Measurements from ENCODE around the gene SH2D3A.

DNA sequence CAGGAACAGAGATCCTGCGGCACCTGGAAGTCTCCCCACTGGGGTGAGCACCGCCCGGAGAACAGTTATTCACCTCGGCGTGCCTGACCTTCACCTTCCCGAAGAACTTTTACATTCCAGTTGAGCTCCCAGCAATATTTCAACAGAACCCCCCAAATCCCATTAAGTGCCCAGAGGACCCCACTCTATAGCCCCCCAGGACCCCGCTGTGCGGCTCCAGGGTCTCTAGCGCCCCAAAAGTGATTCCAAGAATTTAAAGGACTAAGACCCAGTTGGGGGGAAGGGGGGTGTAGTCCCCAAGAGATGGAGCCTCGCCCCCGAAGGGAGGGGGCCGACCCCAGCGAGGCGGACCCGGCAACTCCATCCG, 30.3 kb downstream of the SH2D3A start:
- TF ChIP-seq, protein P1, sequence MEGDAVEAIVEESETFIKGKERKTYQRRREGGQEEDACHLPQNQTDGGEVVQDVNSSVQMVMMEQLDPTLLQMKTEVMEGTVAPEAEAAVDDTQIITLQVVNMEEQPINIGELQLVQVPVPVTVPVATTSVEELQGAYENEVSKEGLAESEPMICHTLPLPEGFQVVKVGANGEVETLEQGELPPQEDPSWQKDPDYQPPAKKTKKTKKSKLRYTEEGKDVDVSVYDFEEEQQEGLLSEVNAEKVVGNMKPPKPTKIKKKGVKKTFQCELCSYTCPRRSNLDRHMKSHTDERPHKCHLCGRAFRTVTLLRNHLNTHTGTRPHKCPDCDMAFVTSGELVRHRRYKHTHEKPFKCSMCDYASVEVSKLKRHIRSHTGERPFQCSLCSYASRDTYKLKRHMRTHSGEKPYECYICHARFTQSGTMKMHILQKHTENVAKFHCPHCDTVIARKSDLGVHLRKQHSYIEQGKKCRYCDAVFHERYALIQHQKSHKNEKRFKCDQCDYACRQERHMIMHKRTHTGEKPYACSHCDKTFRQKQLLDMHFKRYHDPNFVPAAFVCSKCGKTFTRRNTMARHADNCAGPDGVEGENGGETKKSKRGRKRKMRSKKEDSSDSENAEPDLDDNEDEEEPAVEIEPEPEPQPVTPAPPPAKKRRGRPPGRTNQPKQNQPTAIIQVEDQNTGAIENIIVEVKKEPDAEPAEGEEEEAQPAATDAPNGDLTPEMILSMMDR (IDR thresholded peaks at IDR 0.05), result no peak
- no peak for TF ChIP-seq TCF7 (CRISPR knock-in tag; IDR thresholded peaks at IDR 0.05; ENCODE audit: low read depth)
- TF ChIP-seq, protein P2, sequence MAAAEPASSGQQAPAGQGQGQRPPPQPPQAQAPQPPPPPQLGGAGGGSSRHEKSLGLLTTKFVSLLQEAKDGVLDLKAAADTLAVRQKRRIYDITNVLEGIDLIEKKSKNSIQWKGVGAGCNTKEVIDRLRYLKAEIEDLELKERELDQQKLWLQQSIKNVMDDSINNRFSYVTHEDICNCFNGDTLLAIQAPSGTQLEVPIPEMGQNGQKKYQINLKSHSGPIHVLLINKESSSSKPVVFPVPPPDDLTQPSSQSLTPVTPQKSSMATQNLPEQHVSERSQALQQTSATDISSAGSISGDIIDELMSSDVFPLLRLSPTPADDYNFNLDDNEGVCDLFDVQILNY (CRISPR knock-in tag; IDR thresholded peaks at IDR 0.05), result no peak
- no peak for TF ChIP-seq IRF1 (CRISPR knock-in tag; IDR thresholded peaks at IDR 0.05)
- no peak for TF ChIP-seq PREB (CRISPR knock-in tag; IDR thresholded peaks at IDR 0.05; ENCODE audit: borderline replicate concordance)
- TF ChIP-seq ESRRA (CRISPR knock-in tag; IDR thresholded peaks at IDR 0.05; ENCODE audit: borderline replicate concordance), result no peak
- TF ChIP-seq, protein P3, sequence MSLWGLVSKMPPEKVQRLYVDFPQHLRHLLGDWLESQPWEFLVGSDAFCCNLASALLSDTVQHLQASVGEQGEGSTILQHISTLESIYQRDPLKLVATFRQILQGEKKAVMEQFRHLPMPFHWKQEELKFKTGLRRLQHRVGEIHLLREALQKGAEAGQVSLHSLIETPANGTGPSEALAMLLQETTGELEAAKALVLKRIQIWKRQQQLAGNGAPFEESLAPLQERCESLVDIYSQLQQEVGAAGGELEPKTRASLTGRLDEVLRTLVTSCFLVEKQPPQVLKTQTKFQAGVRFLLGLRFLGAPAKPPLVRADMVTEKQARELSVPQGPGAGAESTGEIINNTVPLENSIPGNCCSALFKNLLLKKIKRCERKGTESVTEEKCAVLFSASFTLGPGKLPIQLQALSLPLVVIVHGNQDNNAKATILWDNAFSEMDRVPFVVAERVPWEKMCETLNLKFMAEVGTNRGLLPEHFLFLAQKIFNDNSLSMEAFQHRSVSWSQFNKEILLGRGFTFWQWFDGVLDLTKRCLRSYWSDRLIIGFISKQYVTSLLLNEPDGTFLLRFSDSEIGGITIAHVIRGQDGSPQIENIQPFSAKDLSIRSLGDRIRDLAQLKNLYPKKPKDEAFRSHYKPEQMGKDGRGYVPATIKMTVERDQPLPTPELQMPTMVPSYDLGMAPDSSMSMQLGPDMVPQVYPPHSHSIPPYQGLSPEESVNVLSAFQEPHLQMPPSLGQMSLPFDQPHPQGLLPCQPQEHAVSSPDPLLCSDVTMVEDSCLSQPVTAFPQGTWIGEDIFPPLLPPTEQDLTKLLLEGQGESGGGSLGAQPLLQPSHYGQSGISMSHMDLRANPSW (CRISPR knock-in tag; conservative IDR thresholded peaks at IDR 0.05; ENCODE audit: low read depth), result no peak
- TF ChIP-seq, protein P4, sequence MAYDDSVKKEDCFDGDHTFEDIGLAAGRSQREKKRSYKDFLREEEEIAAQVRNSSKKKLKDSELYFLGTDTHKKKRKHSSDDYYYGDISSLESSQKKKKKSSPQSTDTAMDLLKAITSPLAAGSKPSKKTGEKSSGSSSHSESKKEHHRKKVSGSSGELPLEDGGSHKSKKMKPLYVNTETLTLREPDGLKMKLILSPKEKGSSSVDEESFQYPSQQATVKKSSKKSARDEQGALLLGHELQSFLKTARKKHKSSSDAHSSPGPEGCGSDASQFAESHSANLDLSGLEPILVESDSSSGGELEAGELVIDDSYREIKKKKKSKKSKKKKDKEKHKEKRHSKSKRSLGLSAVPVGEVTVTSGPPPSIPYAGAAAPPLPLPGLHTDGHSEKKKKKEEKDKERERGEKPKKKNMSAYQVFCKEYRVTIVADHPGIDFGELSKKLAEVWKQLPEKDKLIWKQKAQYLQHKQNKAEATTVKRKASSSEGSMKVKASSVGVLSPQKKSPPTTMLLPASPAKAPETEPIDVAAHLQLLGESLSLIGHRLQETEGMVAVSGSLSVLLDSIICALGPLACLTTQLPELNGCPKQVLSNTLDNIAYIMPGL (CRISPR knock-in tag; IDR thresholded peaks at IDR 0.05), result no peak
- TF ChIP-seq, protein P5, sequence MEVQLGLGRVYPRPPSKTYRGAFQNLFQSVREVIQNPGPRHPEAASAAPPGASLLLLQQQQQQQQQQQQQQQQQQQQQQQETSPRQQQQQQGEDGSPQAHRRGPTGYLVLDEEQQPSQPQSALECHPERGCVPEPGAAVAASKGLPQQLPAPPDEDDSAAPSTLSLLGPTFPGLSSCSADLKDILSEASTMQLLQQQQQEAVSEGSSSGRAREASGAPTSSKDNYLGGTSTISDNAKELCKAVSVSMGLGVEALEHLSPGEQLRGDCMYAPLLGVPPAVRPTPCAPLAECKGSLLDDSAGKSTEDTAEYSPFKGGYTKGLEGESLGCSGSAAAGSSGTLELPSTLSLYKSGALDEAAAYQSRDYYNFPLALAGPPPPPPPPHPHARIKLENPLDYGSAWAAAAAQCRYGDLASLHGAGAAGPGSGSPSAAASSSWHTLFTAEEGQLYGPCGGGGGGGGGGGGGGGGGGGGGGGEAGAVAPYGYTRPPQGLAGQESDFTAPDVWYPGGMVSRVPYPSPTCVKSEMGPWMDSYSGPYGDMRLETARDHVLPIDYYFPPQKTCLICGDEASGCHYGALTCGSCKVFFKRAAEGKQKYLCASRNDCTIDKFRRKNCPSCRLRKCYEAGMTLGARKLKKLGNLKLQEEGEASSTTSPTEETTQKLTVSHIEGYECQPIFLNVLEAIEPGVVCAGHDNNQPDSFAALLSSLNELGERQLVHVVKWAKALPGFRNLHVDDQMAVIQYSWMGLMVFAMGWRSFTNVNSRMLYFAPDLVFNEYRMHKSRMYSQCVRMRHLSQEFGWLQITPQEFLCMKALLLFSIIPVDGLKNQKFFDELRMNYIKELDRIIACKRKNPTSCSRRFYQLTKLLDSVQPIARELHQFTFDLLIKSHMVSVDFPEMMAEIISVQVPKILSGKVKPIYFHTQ (CRISPR knock-in tag; IDR thresholded peaks at IDR 0.05), result no peak
- TF ChIP-seq MAX (CRISPR knock-in tag; IDR thresholded peaks at IDR 0.05), result no peak
- no peak for TF ChIP-seq ZBTB21 (CRISPR knock-in tag; IDR thresholded peaks at IDR 0.05; ENCODE audit: borderline replicate concordance)
- no peak for TF ChIP-seq SP1 (CRISPR knock-in tag; conservative IDR thresholded peaks at IDR 0.05)
- no peak for TF ChIP-seq RELA (CRISPR knock-in tag; IDR thresholded peaks at IDR 0.05; ENCODE audit: borderline replicate concordance)
- TF ChIP-seq MYBL2 (CRISPR knock-in tag; IDR thresholded peaks at IDR 0.05), result no peak
